ENCODE data around the gene ULK4.

DNA sequence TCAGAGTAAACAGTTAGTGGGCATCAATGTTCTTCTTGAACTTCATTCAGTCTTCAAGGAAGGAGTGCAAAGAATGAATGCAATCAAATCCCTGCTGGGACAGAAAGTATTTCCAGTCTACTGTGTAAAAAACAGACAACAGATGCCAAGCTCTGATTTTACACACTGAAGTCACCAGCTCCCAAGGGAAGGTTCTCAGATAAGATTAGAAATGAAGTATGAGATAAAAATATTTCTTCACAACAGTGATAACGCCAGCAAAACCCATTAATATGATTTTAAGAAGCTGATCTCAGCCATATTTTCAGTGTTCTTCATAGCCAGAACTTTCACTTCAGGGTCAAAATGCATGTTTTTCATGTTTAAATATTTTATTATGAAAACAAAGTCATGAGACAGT is 497.0 kb downstream of the ULK4 start:
- TF ChIP-seq RAD21 (IDR thresholded peaks at IDR 0.05; ENCODE audit: low read depth): no peak
- TF ChIP-seq, protein P1, sequence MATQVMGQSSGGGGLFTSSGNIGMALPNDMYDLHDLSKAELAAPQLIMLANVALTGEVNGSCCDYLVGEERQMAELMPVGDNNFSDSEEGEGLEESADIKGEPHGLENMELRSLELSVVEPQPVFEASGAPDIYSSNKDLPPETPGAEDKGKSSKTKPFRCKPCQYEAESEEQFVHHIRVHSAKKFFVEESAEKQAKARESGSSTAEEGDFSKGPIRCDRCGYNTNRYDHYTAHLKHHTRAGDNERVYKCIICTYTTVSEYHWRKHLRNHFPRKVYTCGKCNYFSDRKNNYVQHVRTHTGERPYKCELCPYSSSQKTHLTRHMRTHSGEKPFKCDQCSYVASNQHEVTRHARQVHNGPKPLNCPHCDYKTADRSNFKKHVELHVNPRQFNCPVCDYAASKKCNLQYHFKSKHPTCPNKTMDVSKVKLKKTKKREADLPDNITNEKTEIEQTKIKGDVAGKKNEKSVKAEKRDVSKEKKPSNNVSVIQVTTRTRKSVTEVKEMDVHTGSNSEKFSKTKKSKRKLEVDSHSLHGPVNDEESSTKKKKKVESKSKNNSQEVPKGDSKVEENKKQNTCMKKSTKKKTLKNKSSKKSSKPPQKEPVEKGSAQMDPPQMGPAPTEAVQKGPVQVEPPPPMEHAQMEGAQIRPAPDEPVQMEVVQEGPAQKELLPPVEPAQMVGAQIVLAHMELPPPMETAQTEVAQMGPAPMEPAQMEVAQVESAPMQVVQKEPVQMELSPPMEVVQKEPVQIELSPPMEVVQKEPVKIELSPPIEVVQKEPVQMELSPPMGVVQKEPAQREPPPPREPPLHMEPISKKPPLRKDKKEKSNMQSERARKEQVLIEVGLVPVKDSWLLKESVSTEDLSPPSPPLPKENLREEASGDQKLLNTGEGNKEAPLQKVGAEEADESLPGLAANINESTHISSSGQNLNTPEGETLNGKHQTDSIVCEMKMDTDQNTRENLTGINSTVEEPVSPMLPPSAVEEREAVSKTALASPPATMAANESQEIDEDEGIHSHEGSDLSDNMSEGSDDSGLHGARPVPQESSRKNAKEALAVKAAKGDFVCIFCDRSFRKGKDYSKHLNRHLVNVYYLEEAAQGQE (IDR thresholded peaks at IDR 0.05; ENCODE audit: low read depth): no peak
- no peak for TF ChIP-seq CTCF (IDR thresholded peaks at IDR 0.05 in 2 of 3, conservative IDR thresholded peaks at IDR 0.05 in 1 of 3; ENCODE audit: borderline replicate concordance in 1 of 3, insufficient read depth in 1 of 3, low read depth in 2 of 3, low read length in 2 of 3)
